ENCODE measurements around the gene ANGPT4.

ANGPT4 gene

DNA sequence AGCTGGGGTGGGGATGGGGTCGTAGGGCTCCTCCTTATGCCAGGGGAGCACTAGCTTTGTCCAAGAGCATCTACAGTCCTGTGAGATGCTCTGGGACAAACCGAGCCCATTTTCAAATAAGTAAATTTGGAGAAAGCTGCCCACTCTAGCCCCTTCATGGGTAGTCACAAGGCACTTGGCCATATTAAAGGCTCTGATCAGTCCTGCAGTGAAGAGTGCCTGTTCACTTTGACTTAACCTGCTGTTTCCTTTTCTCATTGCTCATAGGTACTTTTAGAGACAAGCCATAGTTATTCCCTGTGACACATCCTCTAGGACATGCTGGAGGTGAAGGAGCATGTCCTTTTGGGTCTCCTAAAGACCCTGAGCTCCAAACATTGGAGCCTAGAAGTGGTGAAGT, 44.2 kb downstream of the ANGPT4 start:
- H3K4me3 ChIP-seq (ENCODE audit: insufficient read depth, low read length, poor library complexity, severe bottlenecking) = no peak overlapping the region
- H3K9me3 ChIP-seq (ENCODE audit: insufficient read depth, low read length) = no peaks in the 10 kb centered on the region
- no peaks in the 10 kb centered on the region for H3F3A ChIP-seq (ENCODE audit: insufficient read depth)
- H3K79me2 ChIP-seq (ENCODE audit: insufficient read depth, low read length) = no peaks in the 10 kb centered on the region
- H3K9ac ChIP-seq (ENCODE audit: low read length) = no peak overlapping the region
- H3K36me3 ChIP-seq (ENCODE audit: low read length) = no peaks in the 10 kb centered on the region
- H3K27me3 ChIP-seq (ENCODE audit: low read length) = no peaks in the 10 kb centered on the region
- no peak overlapping the region for H3K4me2 ChIP-seq (ENCODE audit: low read depth, low read length, poor library complexity, severe bottlenecking)
- no peaks in the 10 kb centered on the region for H4K20me1 ChIP-seq (ENCODE audit: low read depth, low read length)
- no peak overlapping the region for H2AFZ ChIP-seq (ENCODE audit: low read depth, low read length, severe bottlenecking)
- TF ChIP-seq, protein P1, sequence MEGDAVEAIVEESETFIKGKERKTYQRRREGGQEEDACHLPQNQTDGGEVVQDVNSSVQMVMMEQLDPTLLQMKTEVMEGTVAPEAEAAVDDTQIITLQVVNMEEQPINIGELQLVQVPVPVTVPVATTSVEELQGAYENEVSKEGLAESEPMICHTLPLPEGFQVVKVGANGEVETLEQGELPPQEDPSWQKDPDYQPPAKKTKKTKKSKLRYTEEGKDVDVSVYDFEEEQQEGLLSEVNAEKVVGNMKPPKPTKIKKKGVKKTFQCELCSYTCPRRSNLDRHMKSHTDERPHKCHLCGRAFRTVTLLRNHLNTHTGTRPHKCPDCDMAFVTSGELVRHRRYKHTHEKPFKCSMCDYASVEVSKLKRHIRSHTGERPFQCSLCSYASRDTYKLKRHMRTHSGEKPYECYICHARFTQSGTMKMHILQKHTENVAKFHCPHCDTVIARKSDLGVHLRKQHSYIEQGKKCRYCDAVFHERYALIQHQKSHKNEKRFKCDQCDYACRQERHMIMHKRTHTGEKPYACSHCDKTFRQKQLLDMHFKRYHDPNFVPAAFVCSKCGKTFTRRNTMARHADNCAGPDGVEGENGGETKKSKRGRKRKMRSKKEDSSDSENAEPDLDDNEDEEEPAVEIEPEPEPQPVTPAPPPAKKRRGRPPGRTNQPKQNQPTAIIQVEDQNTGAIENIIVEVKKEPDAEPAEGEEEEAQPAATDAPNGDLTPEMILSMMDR (IDR thresholded peaks at IDR 0.05; ENCODE audit: insufficient read depth, low read length, poor library complexity, severe bottlenecking) = no peak
- no peak for TF ChIP-seq EZH2phosphoT487 (conservative IDR thresholded peaks at IDR 0.05; ENCODE audit: low read length)
- H3K27ac ChIP-seq (ENCODE audit: low read depth, low read length) = no peak overlapping the region
- H3K9me2 ChIP-seq (replicated peaks; ENCODE audit: insufficient read depth, low read length) = no peaks in the 10 kb centered on the region

DNA sequence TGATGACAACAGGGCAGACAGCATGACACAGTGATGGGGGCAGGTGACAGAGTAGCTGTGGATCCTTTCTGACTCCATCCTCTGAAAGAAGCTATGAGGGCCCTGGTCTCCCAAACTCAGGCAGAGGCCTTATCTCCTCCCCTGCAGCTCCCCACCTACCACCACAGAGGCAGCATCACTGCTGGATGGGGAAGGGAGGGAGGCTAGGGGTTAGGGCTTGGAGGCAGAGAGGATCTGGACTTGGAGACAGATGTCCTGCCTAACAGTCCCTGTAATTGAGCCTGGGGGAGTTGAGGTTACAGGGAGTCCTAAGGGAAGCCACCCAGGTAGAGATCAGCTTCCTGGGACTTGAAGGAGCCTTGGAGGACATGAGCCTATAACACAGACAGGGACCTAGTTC, 44.7 kb downstream of the ANGPT4 start:
- no peaks in the 10 kb centered on the region for H3K9me2 ChIP-seq (replicated peaks; ENCODE audit: insufficient read depth, low read length)
- no peak overlapping the region for H3K4me3 ChIP-seq (ENCODE audit: insufficient read depth, low read length, poor library complexity, severe bottlenecking)
- H3K79me2 ChIP-seq (ENCODE audit: insufficient read depth, low read length) = no peaks in the 10 kb centered on the region
- no peaks in the 10 kb centered on the region for H3K9me3 ChIP-seq (ENCODE audit: insufficient read depth, low read length)
- no peaks in the 10 kb centered on the region for H4K20me1 ChIP-seq (ENCODE audit: low read depth, low read length)
- H3K36me3 ChIP-seq (ENCODE audit: low read length) = no peaks in the 10 kb centered on the region
- no peak overlapping the region for H3K27ac ChIP-seq (ENCODE audit: low read depth, low read length)
- no peak overlapping the region for H3K4me2 ChIP-seq (ENCODE audit: low read depth, low read length, poor library complexity, severe bottlenecking)
- H3F3A ChIP-seq (ENCODE audit: insufficient read depth) = no peaks in the 10 kb centered on the region
- TF ChIP-seq, protein P1 (IDR thresholded peaks at IDR 0.05; ENCODE audit: insufficient read depth, low read length, poor library complexity, severe bottlenecking) = no peak
- no peak overlapping the region for H3K9ac ChIP-seq (ENCODE audit: low read length)
- no peaks in the 10 kb centered on the region for H3K27me3 ChIP-seq (ENCODE audit: low read length)
- no peak overlapping the region for H2AFZ ChIP-seq (ENCODE audit: low read depth, low read length, severe bottlenecking)

DNA sequence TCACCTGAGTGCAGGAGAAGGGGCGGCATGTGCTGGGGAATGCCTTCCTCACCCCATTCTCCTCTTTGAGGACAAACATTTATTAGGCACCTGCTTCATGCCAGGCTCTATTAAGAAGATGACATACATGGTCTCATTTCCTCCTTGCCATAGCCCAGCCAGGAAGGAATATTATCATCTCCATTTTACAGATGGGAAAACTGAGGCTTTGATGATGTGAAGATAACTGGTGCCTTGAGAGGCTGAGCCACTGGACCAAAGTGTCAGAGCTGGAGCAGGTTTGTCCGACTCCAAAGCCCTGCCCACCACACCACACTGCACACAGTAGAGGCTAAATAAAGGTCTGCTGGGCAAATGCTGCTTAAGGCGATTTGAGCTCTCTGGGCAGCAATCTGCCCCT, 45.4 kb downstream of the ANGPT4 start:
- Histone ChIP-seq H3K9ac (ENCODE audit: low read length) (no peak overlapping the region), H3K4me3 (ENCODE audit: insufficient read depth, low read length, poor library complexity, severe bottlenecking) (no peak overlapping the region), H3K36me3 (ENCODE audit: low read length) (no peaks in the 10 kb centered on the region), H3K4me2 (ENCODE audit: low read depth, low read length, poor library complexity, severe bottlenecking) (no peak overlapping the region), H2AFZ (ENCODE audit: low read depth, low read length, severe bottlenecking) (no peak overlapping the region), H3K27me3 (ENCODE audit: low read length) (no peaks in the 10 kb centered on the region), H3K79me2 (ENCODE audit: insufficient read depth, low read length) (no peaks in the 10 kb centered on the region), H3K9me2 (replicated peaks; ENCODE audit: insufficient read depth, low read length) (no peaks in the 10 kb centered on the region), H4K20me1 (ENCODE audit: low read depth, low read length) (no peaks in the 10 kb centered on the region), H3K9me3 (ENCODE audit: insufficient read depth, low read length) (no peaks in the 10 kb centered on the region), H3K27ac (ENCODE audit: low read depth, low read length) (no peak overlapping the region), H3F3A (ENCODE audit: insufficient read depth) (no peaks in the 10 kb centered on the region)
- TF ChIP-seq, protein P1 (IDR thresholded peaks at IDR 0.05; ENCODE audit: insufficient read depth, low read length, poor library complexity, severe bottlenecking) = no peak
- no peak for TF ChIP-seq EZH2phosphoT487 (conservative IDR thresholded peaks at IDR 0.05; ENCODE audit: low read length)

DNA sequence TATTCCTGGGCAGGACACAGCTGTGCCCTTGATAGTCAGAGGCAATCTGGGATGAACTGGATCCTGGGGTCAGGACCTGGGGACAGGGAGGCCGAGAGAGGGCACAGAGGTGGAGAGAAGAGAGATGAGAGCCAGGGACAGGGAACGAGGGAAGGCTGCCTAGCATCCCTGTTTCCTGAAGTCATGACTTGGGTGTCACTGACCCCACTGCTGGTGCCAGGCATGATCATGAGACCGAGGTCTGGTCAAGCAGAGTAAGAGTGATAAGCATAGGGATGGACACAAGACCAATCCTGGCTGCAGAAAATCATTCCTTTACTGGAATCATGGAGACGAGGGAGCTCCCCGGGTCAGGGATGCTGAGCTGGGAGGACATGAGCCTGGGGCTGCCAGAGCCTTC, 46.5 kb downstream of the ANGPT4 start:
- no peak overlapping the region for H3K9ac ChIP-seq (ENCODE audit: low read length)
- no peak overlapping the region for H3K4me3 ChIP-seq (ENCODE audit: insufficient read depth, low read length, poor library complexity, severe bottlenecking)
- no peaks in the 10 kb centered on the region for H3K79me2 ChIP-seq (ENCODE audit: insufficient read depth, low read length)
- no peaks in the 10 kb centered on the region for H3K9me2 ChIP-seq (replicated peaks; ENCODE audit: insufficient read depth, low read length)
- no peaks in the 10 kb centered on the region for H4K20me1 ChIP-seq (ENCODE audit: low read depth, low read length)
- no peak overlapping the region for H2AFZ ChIP-seq (ENCODE audit: low read depth, low read length, severe bottlenecking)
- H3K4me2 ChIP-seq (ENCODE audit: low read depth, low read length, poor library complexity, severe bottlenecking) = no peak overlapping the region
- H3K9me3 ChIP-seq (ENCODE audit: insufficient read depth, low read length) = no peaks in the 10 kb centered on the region
- H3K27me3 ChIP-seq (ENCODE audit: low read length) = no peaks in the 10 kb centered on the region
- no peak overlapping the region for H3K27ac ChIP-seq (ENCODE audit: low read depth, low read length)
- H3F3A ChIP-seq (ENCODE audit: insufficient read depth) = no peaks in the 10 kb centered on the region
- TF ChIP-seq, protein P1 (IDR thresholded peaks at IDR 0.05; ENCODE audit: insufficient read depth, low read length, poor library complexity, severe bottlenecking) = no peak
- no peak for TF ChIP-seq EZH2phosphoT487 (conservative IDR thresholded peaks at IDR 0.05; ENCODE audit: low read length)
- H3K36me3 ChIP-seq (ENCODE audit: low read length) = no peaks in the 10 kb centered on the region

All from SU-DHL-6 (cell line).